DMS 273 (cell line): ENCODE results near the gene MINDY3.

Experiments
- DNase-seq: peaks from one replicate; lab custom pipeline; 2025; ENCODE audit not compliant: unreplicated experiment; lab: John Stamatoyannopoulos, UW

Gene MINDY3

DNA sequence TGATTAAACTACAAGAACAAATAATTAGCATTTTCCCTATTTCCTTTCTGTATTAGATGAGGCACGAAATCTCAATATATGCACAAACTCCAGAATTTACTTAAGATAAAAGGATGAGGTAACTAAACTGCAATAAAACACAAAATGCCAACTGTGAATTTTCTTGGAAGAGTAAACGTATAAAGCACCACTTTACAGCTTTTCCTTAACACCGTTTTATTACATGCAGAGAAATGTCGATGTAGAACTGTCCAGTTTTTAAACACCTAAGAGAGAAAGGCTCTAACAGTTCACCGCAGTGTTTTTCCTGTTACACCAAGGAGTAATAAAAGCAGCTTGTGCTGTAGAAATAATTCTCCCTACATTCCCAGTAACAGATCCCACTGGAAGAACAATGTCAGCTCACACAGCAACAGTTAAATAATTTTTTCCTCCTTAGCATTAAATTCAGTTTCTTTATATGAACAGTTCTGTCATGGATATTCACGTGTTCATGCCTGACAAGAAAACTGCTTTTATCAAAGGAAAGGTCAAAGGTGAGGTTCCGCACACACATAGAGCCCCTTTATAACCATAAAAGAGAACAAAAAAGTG, 52.0 kb downstream of the MINDY3 start:
- no peak for DNase-seq

DNA sequence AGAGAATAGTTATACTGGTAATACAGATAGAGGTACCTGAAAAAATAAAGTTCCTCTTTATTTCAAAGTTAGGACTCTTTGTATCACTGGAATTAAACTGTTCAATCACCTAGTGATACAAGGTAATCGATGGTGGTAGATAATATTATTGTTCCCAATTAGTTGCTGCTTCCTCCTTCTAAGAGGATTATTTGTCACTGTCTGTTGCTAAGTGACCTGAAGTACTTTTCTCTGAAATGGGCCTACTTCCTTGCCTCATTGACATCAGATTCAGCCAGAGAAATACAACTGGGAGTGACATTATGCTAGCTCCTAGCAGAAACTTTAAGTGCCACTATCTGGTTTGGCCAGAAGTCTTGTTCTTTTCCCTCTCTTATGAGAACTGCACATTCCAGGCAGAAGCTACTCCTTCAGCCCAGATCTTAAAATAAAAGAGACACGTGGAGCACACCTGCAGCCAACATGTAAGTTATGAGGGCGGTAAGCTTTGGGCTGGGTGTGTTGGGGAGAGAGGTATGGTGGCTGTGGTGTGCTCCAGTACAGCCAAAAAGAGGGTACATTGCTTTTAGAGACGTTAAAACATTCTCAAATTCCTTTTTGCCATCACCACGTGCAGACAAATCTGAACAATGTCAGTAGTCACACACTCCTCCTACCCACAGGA, 54.8 kb downstream of the MINDY3 start:
- DNase-seq: no peak

DNA sequence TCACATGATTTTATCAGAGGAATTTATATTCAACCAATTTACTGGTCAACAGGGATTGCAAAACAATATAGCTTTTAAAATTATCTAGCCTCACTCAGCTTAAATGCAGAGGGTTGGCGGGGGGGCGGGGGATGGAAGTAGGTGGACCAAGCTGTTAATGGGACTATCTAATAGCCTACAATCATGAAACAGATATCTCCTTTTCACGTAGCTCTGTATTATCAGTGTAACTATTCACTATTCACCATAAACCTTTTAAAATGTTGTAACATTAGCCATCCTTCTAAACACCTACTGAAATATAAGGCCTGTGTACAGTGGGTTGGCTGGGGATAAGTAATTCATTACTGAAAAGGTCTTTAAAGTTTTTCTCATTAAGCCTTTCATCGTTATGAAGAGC, 56.2 kb downstream of the MINDY3 start:
- DNase-seq: no peak

DNA sequence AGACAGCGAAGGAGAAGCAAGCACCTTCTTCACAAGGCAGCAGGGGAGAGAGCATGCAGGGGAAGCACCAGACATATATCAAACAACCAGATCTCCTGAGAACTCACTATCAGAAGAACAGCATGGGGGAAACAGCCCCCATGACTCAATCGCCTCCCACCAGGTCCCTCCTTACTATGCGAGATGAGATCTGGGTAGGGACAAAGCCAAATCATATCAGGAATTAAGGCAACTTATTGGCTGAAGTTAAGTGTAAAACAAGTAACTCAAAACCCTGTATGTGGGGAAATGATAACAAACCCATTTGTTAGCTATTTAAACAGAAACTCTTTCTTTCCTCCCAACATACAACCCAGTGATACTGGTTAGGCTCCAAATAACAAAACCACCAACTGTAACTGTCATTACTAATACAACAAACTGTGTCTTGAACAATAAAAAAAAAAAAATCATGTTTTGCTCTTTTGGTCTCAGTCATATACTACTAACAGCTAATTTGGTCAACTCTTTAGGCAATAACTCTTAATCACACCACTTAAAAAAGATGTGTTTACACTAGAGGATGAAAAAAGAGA, 57.8 kb downstream of the MINDY3 start:
- DNase-seq: no peak

DNA sequence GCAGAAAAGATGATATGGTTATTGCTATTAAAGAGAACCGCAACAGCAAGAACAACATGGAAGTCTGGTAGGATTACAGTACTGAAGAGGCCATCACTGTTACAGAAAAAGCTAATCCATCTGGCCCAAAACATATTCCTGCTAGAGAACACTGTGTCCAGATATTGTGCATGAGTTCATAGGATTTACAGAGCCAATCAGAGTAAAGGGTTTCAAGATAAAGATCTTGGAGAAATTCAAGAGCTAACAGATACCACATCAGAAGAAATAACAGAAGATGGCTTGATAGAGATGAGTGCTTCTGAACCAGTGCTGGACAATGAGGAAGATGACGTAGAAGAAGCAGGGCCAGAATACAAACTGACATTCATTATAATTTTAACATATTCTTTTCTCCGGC, 58.7 kb downstream of the MINDY3 start:
- DNase-seq: no peak

DNA sequence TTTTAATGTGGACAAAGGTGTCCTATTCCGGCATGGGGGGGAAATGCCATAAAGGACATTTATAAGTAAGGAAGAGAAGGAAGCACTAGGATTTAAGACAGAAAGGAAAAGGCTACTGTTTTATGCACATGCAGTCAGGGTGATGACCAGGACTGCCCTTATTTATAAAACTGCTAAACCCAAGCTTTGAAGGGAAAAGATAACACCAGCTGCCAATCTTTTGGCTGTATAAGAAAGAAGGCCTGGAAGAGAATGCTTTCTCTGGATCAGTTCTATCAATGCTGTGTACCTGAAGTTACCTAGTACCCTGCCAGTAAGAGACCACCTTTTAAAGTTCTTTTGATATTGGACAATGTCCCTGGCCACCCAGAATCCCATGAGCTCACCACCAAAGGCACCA, 59.2 kb downstream of the MINDY3 start:
- DNase-seq: no peak

DNA sequence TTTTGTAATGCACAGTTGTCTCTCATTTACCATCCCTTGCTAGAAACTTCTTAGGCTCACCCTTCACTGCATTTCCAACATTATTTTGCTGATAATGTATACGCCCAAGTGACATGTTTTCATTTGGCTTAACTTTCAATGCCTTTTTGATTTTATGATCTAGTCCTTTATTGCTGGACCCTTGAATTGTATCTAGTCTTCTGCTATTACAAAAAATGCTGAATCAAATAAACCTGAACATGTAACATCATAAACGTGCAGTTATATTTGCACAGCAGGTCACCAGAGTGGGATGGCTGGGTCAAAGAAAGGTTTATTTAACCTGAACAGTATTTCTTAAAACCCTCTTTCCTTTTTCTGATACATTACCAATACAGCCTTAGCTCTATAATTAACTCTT, 63.0 kb downstream of the MINDY3 start:
- no peak for DNase-seq

DNA sequence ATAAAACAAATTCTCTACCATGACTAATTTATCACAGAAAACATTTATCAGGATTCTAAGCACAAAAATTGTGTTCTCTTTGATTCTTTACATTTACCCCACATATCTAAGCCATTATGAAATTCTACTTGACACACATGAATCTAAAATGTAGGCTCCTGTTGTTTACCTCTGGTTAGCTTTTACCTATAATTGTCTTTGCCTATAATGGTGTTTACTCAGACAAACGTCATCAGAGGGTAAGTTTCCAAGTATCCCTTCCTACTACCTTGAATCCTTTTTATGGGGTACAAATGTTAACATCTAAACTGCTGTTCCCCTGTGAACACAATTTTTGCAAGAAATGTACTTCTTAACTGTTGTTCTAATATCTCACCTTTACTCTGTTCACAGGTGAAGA, 63.5 kb downstream of the MINDY3 start:
- DNase-seq: no peak

DNA sequence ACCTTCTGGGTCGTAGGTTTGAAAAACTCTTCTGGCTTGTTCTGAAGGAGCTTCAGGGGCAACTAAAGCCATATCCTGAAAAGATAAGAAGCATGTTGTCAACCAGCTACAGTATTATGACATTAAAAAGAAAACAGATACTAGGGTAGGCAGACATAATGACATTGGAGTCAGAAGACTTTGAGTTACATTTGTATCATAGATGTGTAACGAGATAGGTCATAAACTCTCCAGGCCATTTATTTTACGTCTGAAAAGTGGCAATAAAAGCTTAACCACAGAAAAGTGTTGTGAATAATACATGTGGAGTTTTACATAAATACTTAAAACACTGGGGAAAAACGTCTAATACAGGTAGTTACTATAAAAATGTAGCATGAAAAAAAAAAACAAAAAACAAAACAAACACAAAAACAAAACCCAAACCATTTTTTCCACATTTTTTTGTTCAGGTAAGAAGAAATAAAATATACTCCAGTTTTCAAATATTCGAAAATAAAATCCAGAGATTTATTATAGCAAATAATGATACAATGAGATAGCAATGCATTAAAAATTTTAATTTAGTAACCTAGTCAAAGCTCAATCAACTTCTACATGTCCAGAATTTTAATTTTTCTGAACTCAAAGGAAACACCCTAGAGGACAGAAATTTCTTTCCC, 64.1 kb downstream of the MINDY3 start:
- DNase-seq: no peak

DNA sequence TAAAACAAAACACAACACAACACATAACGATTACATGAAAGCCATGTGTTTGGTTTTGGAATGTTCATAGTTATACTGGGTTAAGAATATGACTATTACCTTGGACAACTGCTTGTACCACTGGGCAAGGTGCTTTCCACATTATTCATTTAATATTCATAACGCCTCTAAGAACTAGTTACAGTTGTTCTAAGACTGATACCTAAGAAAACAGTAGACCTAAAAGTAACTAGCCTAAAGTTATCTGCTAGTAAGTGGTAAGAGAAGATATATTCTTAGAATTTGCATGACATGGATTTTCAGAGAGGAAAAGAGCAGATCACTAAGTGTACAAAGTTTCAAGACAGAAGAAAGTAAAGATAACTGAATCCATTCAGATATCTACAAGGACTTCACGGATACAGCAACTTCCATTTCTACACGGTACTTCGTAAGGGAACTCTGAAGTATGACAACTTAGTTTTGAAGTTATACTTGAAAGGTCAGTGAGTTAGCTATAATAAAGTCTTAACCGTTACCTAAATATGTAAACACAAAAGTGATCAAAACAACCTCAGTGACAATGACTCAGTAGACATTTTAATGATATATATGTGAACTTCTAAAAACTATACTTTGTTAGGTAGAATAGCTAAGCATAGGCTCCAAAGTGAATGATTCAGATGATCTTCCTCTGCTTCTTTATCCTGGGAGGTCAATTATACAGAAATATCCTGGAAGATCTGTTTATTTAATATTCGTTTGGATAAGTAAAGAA, 65.1 kb downstream of the MINDY3 start:
- no peak for DNase-seq

DNA sequence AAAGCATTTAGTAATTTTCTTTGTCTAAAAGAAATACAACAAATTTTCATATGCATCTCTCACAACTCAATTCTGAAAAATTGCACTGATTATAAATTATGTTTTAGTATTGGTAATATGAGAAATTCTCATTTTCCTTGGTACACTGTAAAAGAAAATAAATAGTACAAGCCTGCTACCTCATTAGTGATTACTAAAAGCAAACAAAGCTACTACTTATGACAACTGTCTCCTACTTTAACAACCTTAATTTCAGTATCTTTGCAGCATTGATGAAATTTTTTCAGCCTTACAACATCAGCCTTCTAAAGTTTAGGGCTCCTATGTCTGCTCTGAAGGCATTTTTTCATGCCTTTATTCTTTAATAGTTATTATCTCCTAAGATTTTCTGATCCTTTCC, 65.7 kb downstream of the MINDY3 start:
- DNase-seq: no peak

DNA sequence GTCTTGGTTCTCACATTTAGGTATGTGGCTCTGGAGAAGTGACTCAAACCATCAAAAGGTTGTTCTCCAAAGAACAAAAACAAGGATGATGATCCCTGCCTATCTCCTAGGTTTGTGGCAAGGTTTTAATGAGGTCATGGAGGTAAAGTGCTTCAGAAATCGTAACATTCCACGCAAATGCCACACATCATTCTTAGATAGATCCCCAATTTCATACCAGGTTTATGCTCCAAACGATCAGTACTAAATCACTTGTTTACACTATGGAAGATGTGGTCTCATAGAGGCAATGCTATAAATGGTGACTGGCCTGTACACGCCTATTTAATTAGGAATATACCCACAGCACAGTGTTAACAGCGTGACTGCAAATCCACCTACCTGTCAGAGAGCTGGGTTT, 66.6 kb downstream of the MINDY3 start:
- no peak for DNase-seq

DNA sequence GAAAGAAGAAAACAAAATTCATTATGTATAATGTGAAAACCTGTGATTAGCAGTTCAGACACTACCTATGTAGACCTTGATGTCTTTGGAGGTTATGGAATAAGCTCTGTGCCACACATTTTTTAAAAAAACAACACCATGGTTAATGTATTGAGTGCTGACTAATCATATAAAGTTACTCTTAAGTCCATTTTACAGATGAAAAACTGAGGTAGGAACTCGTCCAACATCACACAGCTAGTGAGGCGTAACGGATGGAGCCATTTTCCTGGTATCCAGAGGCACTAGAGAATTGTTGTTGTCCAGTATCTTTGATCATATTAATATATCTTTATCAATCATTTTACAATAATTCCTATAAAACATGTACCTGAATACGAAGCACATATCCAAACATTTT, 67.5 kb downstream of the MINDY3 start:
- DNase-seq: no peak

DNA sequence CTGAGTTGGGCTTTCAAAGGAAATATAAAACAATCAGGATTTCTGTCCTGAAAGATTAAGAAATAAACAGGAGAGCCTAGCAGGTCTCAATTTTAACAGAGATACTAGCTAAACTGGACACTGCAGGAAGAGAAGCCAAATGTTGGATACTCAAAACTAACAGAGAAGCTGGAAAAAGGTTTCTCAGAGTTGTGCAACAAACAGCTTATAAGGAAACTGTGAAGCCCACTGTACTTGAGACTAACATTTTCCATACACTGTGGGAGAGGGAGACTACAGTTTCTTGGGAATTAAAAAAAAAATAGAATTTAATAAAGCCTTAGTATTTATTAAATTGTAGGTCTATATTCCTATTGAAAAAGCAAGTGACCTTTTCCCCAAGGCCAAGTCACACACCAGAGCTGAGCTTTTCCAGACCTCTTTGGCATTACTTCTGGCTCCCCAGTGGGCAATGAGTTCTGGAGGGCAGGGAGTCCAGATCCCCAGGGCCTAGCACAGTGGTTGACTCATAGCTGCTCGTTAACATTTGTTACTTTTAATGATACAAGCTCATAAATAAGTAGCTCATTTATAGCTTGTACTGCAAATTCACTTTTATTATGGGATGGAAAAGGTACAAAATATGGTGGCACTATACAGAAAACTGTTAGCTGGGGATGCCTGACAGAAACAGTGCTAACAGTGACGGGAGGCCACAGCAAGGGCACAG, 68.3 kb downstream of the MINDY3 start:
- no peak for DNase-seq

DNA sequence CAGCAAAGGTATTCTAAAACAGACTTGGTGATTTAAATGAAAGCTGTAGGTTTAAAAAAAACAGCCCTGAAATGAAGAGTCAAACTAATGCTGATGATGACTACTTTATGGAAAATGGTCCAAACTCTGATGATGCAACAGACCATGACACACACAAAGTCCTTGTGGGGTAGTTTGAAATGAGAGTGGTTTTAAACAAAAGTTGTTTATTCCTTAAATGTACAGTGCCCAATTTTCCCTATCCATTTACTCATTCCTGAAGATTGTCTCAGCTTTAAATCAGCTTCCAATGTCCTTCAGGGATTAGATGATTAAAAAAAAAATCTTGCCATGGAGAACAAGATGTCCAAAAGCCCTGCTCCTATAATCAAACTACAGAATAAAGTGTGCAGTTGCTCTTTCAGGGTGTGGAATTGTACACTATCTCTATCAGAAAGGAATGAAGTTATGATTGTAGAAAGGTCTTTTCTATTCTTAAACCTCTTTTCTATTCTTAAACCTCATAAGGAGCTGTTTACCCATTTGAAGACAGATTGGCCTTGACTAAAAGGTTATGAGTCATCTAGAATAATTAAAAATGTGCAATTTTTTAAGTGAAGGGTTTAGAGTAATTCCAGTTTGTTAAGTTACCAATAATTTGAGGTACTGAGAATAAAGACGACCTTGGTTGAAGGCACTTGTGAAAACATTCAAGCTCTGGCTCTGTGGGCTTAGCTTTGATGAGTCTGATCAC, 70.3 kb downstream of the MINDY3 start:
- DNase-seq: no peak

DNA sequence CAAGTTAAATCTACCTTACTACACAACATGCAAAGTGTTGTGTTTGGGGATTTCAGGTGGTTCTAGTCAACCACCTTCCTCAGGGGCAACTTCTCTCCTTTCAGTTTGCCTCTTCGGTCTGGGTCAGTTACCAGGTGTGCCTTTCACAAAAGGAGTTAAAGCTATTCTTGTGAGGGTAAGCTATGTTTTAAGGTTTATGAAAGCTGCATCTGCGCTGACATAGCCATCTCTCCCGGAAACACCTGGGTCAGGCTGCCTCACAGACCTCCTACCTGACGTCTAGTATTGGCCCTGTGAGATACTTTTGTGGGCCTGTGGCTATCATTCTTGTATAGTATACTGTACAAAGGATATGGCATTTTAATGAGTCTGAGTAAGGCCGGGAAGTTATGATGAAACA, 72.9 kb downstream of the MINDY3 start:
- DNase-seq: no peak

DNA sequence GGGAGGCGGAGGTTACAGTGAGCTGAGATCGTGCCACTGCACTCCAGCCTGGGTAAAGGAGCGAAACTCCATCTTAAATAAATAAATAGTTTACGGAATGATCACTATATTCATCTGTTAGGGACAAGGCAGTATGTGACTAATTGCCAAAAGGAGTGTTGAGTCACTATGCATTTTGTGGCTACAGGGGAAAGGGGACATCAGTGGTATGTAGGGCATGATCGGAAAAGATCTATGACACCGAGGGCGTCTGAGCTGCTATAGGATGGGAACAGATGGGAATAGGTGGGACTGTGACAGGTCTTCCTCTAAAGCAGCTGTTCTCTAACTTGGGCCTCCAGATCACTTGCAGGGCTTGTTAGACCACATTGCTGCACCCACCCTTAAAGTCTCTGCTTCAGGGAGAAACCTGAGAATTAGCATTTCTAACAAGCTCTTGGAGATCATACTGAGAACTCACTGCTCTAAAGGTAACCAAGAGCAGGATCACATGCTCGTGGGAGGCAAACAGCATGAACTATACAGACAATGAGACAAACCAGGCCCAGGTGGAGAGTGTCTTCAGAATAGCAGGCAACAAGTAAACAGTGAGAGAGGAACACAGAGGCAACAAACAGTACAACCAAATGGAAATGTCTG, 75.5 kb downstream of the MINDY3 start:
- DNase-seq: no peak

DNA sequence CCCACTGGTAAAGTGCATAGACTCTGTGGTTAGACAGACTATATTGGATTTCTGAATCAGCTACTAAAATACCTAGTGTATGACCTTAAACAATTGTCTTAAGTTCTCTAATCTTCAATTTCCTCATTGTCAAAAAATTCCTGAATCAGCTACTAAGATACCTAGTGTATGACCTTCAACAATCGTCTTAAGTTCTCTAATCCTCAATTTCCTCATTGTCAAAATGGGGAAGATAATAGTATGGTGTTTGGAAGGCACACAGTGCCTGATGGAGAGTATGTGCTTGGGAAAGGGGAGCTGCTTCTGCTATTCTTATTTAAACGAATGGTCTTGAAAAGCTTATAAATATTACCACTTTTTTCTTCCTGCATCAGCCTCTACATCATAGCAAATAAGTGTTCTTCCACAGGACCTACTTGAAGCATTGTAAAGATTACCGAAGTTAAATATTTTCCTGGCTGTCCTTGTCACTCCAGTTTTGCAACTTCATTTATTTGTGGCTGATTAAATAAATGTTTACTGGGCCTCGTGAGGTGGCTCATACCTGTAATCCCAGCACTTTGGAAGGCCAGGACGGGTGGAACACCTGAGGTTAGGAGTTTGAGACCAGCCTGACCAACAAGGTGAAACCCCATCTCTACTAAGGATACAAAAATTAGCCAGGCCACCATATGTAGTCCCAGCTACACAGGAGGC, 76.2 kb downstream of the MINDY3 start:
- DNase-seq: no peak

DNA sequence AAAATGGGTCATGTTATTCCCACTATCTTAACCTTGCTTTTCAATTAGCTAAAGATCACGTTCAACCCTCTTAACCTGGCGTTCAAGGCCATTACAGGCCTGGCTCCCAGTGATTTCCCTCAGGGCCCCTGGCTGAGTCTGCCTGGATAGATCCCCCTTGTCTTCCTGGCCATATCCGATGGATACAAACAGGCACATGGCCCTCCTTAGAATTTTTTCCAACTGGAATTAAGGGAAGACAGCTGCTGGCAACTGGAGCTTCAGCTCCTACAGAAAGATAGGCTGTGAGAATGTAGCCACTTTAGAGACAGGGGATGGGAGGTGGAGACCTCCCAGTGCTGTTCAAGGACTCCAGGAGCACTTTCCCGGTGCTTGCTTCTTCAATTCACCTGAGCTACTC, 77.5 kb downstream of the MINDY3 start:
- DNase-seq: no peak
